Kidney epithelial cell (primary cell): ENCODE data around the gene SLBP. TPM values are rescaled to one million over a fixed set of nuclear protein-coding genes. Genes with fewer than 3 reads are reported as not detected.

Experiments
- DNase-seq: peaks from one replicate; pipeline ENCODE4 v3.0.0-alpha.2; 2010; ENCODE audit warnings: low read depth
- H3K27me3 ChIP-seq: 2 replicates; pipeline ENCODE4 v1.6.0; 2011; ENCODE audit warnings: low read length; ENCODE audit not compliant: control insufficient read depth, insufficient read depth
- H3K36me3 ChIP-seq: 2 replicates; pipeline ENCODE4 v1.5.1; 2011; ENCODE audit warnings: low read length; ENCODE audit not compliant: control insufficient read depth, insufficient read depth
- H3K4me3 ChIP-seq: 2 replicates; pipeline ENCODE4 v1.5.1; 2011; ENCODE audit warnings: low read depth, mild to moderate bottlenecking, control low read depth, low read length
- total RNA-seq: library from RNA; depleted of rRNA; stranded (reverse); fragments of >200 nt; gene quantifications from 2 replicates; pipeline ENCODE4 v1.2.3, GENCODE V29; 2015
- TF ChIP-seq, protein P1 (sequence below): IDR thresholded peaks from 2 replicates; pipeline ENCODE4 v1.5.1; 2011; ENCODE audit warnings: mild to moderate bottlenecking, moderate library complexity, low read length, control low read depth, inconsistent platforms; ENCODE audit not compliant: insufficient read depth, poor library complexity, severe bottlenecking

SLBP gene
- total RNA-seq, 1 donor from 2014 or later, result 74.8 TPM

DNA sequence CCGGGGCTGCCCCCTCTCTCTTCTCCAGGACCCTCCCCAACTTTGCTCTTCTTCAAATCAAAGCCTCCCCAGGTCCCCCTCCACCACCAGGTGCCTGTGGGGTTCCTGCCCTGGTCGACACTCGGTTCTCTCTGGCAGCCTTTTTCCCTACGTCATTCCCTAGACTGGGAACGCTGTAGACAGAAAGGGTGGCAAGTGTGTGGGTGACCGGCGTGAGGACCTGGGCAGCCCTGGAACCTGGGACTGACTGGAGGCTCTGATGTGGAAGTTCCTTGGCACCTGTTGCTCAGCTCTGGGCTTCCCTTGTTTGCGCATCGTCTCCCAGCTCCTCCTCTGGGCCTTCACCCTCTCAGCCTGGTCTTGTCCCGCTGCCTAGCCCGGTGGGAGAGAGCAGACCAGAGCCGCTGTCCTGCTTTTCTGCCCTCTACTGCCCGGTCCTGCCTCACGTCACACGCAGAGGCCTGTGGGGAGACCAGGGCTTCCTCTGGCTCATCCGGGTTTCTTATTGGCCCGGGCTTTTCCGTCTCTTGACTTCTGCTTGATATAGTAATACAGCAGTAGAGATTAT is 10.5 kb upstream of the SLBP start:
- no peak for DNase-seq
- TF ChIP-seq, protein P1, sequence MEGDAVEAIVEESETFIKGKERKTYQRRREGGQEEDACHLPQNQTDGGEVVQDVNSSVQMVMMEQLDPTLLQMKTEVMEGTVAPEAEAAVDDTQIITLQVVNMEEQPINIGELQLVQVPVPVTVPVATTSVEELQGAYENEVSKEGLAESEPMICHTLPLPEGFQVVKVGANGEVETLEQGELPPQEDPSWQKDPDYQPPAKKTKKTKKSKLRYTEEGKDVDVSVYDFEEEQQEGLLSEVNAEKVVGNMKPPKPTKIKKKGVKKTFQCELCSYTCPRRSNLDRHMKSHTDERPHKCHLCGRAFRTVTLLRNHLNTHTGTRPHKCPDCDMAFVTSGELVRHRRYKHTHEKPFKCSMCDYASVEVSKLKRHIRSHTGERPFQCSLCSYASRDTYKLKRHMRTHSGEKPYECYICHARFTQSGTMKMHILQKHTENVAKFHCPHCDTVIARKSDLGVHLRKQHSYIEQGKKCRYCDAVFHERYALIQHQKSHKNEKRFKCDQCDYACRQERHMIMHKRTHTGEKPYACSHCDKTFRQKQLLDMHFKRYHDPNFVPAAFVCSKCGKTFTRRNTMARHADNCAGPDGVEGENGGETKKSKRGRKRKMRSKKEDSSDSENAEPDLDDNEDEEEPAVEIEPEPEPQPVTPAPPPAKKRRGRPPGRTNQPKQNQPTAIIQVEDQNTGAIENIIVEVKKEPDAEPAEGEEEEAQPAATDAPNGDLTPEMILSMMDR, result no peak
- no peaks in the 10 kb centered on the region for H3K27me3 ChIP-seq
- H3K4me3 ChIP-seq, result peak overlapping the region; percentile 69
- H3K36me3 ChIP-seq, result no peaks in the 10 kb centered on the region

DNA sequence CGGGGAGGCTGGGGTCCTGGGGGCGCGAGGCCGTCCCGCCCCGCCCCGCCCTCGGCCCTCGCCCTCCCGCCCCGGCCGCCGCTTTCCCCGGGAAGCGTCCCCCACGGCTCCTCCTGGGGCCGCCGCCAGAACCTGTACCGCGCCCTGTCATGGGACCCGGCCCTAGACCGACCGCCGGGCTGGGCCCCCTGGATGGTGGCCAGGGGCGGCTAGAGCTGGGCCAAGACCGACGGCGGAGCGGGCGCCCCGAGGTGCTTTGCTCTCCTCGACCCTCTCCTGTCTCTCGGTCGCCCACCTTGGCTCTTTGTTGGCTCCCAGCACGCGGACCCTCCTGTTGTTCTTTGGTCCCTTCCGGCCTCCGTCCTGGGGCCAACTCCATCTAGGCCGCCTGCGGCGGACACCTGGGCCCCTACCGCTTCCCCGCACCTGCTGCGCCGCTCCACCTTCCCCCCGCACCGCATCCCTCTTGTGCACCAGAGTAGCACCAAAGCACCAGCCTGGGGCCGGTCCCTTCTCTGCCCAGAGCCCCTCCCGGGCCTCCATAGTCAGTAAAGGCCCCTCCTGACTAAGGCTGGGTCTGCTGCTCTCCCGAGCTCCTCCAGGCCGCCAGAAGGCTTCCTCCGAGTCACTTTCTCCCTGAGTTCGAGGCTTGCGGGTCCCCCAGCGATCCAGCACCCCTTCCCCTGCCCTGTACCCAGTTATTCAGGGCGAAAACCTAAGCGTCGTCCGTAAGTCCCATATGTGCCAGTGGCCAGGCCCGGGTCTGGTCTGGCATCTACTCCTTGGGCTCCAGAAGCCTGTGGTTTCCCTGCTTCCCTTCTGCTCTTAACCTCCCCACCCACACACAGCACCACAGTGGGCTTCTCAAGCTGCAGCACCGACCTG is 9.8 kb upstream of the SLBP start:
- H3K36me3 ChIP-seq, result no peaks in the 10 kb centered on the region

DNA sequence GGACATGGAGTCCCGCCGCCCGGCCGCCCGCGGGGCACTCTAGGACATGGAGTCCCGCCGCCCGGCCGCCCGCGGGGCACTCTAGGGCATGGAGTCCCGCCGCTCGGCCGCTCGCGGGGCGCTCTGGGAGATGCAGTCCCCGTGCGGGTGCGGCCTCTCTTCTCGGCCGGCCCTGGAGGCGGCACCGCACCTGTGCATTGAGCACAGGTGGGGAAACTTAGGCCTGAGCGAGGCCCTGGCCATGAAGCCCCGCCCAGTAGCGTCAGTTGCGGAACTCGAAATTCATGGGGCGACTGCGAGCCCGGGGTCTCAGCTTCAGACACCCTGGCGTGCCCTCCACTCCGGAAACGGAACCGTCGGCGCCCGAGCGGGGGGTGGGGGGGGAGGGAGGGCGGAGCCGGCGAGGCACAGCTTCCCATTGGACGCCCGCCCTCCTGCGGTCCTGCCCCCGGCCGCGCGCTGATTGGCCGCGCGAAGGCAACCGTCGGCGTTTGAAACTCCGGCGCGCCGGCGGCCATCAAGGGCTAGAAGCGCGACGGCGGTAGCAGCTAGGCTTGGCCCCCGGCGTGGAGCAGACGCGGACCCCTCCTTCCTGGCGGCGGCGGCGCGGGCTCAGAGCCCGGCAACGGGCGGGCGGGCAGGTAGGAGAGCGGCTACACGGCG is 9.0 kb upstream of the SLBP start, which contains the start of the genes TACC3 and TMEM129:
Gene TACC3, plus strand, starts transcription at position 519 of the 663 bp plus-strand sequence. CDS start 1,901 bp downstream, outside the sequence.
Gene TMEM129, minus strand, starts transcription at position 321 of the 663 bp plus-strand sequence. CDS start 486 bp downstream, outside the sequence.
- Histone ChIP-seq H3K36me3 (no peaks in the 10 kb centered on the region), H3K4me3 (peak within 1 kb of the TSS; percentile 71), H3K27me3 (no peaks in the 10 kb centered on the region)
- TF ChIP-seq, protein P1, result no peak
- peak; percentile 82 for DNase-seq

More for the DNA sequence above, 9.8 kb upstream of the SLBP start:
- Histone ChIP-seq H3K4me3 (peak overlapping the region; percentile 69), H3K27me3 (no peaks in the 10 kb centered on the region)
- no peak for DNase-seq
- TF ChIP-seq, protein P1, result no peak

DNA sequence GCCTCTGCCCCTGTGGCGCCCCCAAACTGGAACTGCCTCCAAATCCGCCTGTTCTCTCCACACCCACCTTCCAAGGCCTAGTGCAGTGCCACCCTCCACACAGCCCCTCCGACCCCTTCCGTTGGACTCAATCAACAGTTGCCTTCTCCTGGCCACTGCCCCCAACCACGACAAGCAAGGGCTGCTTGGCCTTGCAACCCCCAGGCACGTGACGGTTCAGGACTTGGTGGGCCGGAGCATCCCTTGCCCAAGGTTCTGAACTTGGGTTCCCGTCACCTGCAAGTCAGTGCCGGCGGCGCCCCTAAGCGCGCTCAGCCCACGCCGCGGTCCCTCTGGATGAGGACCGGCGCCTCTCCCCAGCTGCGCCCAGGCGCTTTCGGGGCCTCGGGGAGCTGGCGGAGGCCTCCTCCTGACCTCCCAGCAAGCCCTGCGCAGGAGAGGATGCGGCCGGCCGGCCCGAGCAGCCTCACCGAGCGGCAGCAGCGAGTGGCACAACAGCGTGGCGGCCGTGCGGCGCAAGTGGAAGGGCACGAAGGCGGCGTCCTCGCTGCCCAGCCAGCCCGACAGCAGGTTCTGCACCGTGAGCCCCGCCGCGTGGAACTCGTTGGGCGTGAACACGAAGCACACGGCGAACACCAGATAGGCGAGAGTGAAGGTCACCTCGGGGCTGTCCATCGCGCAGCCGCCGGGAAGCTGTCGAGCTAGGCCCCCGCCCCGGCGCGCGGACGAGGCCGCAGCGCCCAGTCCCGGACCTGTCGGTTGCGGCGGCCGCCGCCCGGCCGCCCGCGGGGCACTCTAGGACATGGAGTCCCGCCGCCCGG is 8.3 kb upstream of the SLBP start:
- DNase-seq, result no peak
- Histone ChIP-seq H3K27me3 (no peaks in the 10 kb centered on the region), H3K4me3 (peak overlapping the region; percentile 71), H3K36me3 (no peaks in the 10 kb centered on the region)
- TF ChIP-seq, protein P1, result no peak

DNA sequence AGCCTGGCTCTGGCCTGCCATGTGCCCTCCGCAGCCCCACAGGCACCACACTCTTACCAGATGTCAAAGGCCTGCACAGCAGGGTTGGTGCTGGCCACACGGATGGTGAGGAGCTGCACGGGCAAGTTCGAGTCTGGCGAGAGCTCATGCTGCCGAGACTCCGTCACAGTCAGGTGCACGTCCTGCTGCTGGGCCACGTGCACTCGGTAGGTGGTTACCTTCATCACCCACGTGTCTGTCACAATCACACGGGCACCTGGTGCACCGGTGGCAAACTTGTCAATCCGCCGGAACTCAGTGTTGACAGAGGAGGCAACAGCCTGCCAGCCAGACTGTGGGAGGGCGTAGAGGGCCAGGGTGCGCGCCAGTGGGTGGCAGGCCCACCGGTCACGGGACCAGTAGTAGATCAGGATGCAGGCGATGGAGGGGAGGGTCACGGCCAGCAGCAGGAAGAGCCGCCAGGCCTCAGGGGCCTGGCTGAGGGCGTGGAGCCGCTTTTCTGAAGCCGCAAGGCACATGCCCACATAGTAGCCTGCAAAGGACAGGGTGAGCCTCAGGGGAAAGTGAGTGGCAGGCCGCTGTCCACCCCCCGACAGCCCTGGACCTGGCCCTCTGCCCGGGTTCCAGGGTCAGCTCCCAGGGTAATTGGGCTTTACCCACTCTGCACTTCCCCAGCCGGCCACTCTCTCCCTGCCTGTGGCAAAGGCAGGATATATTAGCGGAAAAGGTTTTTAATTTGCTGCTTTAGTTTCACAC is 6.2 kb upstream of the SLBP start:
- Histone ChIP-seq H3K4me3 (no peak overlapping the region), H3K27me3 (no peaks in the 10 kb centered on the region), H3K36me3 (no peaks in the 10 kb centered on the region)
- TF ChIP-seq, protein P1, result no peak
- DNase-seq, result no peak
